ENCODE results near the gene VWA1. TPM values are rescaled to one million over a fixed set of nuclear protein-coding genes. Genes with fewer than 3 reads are reported as not detected.
"Not testable (repeated sequence)": the region's sequence is repeated elsewhere in the genome, so short reads cannot be mapped to it uniquely, and the experiment has no call there.

VWA1 gene
- total RNA-seq, 1 experiment from 2014 or later, result 858 TPM

- no peaks in the 10 kb centered on the region for H3K27me3 ChIP-seq (ENCODE audit: control insufficient read depth, insufficient read depth, low read length)
- peak within 1 kb of the TSS; percentile 96 for H3K27ac ChIP-seq (ENCODE audit: low read length)
- peak within 1 kb of the TSS; percentile 81 to 88 for H3K4me3 ChIP-seq (ENCODE audit: low read depth in 2 of 2, low read length in 2 of 2)
- H3K9me3 ChIP-seq (ENCODE audit: control insufficient read depth, insufficient read depth, low read depth, low read length), result no peaks in the 10 kb centered on the region
- POLR2A ChIA-PET, result interaction anchor here (0.5 to 1.0 kb wide), 2 partner anchors 25 to 92 kb away, joined by 3 to 8 read pairs; no protein-coding TSS in a partner anchor
- H3K36me3 ChIP-seq (ENCODE audit: control insufficient read depth, insufficient read depth, low read length), result peaks cover 8% of the 10 kb centered on the region
- ATAC-seq (peak; percentile 93), DNase-seq (ENCODE audit: low read depth, low spot score) (no peak)
- BruUV-seq (replicated peaks), result no TSS peak
- in situ Hi-C loops (cut with HindIII; ENCODE audit: low pct_unique_long_range_greater_than_20kb, low sequenced_read_pairs), result no loop called here
- intact Hi-C loops (cut with micrococcal nuclease; ENCODE audit: unreplicated experiment), result no loop called here
- TF ChIP-seq TCF7L2 (IDR thresholded peaks at IDR 0.05; ENCODE audit: low read depth, low read length), result 0 out of 2 replicates have a peak, but pooled peaks have one; percentile 39
- TF ChIP-seq SIN3A (IDR thresholded peaks at IDR 0.05; ENCODE audit: borderline replicate concordance, insufficient read depth, low read depth, low read length), result peak; percentile 86; the same call in 1 of the 2 replicates
- TF ChIP-seq REST (IDR thresholded peaks at IDR 0.05; ENCODE audit: insufficient read depth in 1 of 2, low read depth in 2 of 2, low read length in 1 of 2), result 0 out of 4 replicates have a peak, but pooled peaks of 1 of the 2 experiments have one; percentile 12
- peak; percentile 94 for TF ChIP-seq POLR2AphosphoS5 (IDR thresholded peaks at IDR 0.05; ENCODE audit: low read depth, low read length)
- TF ChIP-seq CTCF (IDR thresholded peaks at IDR 0.05), result no peak
- H3K4me1 ChIP-seq (ENCODE audit: control insufficient read depth, insufficient read depth, low read length), result peaks cover 36% of the 10 kb centered on the region
- CTCF ChIA-PET, result no interaction called here
Observed at GRCh38 chr1:1406821-1407635, 28.5 kb upstream of the VWA1 start, which contains the start of gene MRPL20. Gene MRPL20 (minus strand): TSS chr1:1407293. CDS start chr1:1407217, 76 bp downstream.

- Histone ChIP-seq H3K27me3 (ENCODE audit: control insufficient read depth, insufficient read depth, low read length) (no peaks in the 10 kb centered on the region), H3K36me3 (ENCODE audit: control insufficient read depth, insufficient read depth, low read length) (peaks cover 8% of the 10 kb centered on the region), H3K27ac (ENCODE audit: low read length) (peak overlapping the region; percentile 96), H3K9me3 (ENCODE audit: control insufficient read depth, insufficient read depth, low read depth, low read length) (no peaks in the 10 kb centered on the region), H3K4me1 (ENCODE audit: control insufficient read depth, insufficient read depth, low read length) (peaks cover 28% of the 10 kb centered on the region), H3K4me3 (ENCODE audit: low read depth in 2 of 2, low read length in 2 of 2) (peak overlapping the region; percentile 81 to 88)
- intact Hi-C loops (cut with micrococcal nuclease; ENCODE audit: unreplicated experiment), result no loop called here
- BruUV-seq (replicated peaks), result no TSS peak
- ChIA-PET CTCF (no interaction called here), POLR2A (interaction anchor here (0.5 to 1.0 kb wide), 2 partner anchors 24 to 91 kb away, joined by 3 to 8 read pairs; no protein-coding TSS in a partner anchor)
- TF ChIP-seq SIN3A (IDR thresholded peaks at IDR 0.05; ENCODE audit: borderline replicate concordance, insufficient read depth, low read depth, low read length) (no peak), CTCF (IDR thresholded peaks at IDR 0.05) (no peak), POLR2AphosphoS5 (IDR thresholded peaks at IDR 0.05; ENCODE audit: low read depth, low read length) (peak; percentile 23; the same call in 1 of the 2 replicates)
- ATAC-seq (peak; percentile 27), DNase-seq (ENCODE audit: low read depth, low spot score) (no peak)
- in situ Hi-C loops (cut with HindIII; ENCODE audit: low pct_unique_long_range_greater_than_20kb, low sequenced_read_pairs), result no loop called here
Observed at GRCh38 chr1:1407636-1408318, 27.7 kb upstream of the VWA1 start.

GRCh38 chr1:1410238-1410637 is 25.3 kb upstream of the VWA1 start:
- H3K36me3 ChIP-seq (ENCODE audit: control insufficient read depth, insufficient read depth, low read length); BruUV-seq (replicated peaks); intact Hi-C loops (cut with micrococcal nuclease; ENCODE audit: unreplicated experiment); H3K27me3 ChIP-seq (ENCODE audit: control insufficient read depth, insufficient read depth, low read length); CTCF ChIA-PET; H3K4me3 ChIP-seq (ENCODE audit: low read depth in 2 of 2, low read length in 2 of 2); DNase-seq (ENCODE audit: low read depth, low spot score); in situ Hi-C loops (cut with HindIII; ENCODE audit: low pct_unique_long_range_greater_than_20kb, low sequenced_read_pairs); ATAC-seq; POLR2A ChIA-PET; H3K27ac ChIP-seq (ENCODE audit: low read length); H3K9me3 ChIP-seq (ENCODE audit: control insufficient read depth, insufficient read depth, low read depth, low read length): not testable (repeated sequence)
- peaks cover 15% of the 10 kb centered on the region for H3K4me1 ChIP-seq (ENCODE audit: control insufficient read depth, insufficient read depth, low read length)
